Loucy (cell line): ENCODE data around the gene CLK4.

Experiments used
- EZH2phosphoT487 ChIP-seq: fragments of 200-600 bp; IDR thresholded peaks from 2 replicates; pipeline ENCODE4 v1.6.1; 2018; ENCODE audit warnings: antibody characterized with exemption, mild to moderate bottlenecking, moderate library complexity, borderline replicate concordance
- TF ChIP-seq, protein P1 (sequence below): fragments of 200-600 bp; sonication (generic); conservative IDR thresholded peaks from 2 replicates; pipeline ENCODE4 v1.5.1; 2014; ENCODE audit warnings: mild to moderate bottlenecking, antibody characterized with exemption, low read length

DNA sequence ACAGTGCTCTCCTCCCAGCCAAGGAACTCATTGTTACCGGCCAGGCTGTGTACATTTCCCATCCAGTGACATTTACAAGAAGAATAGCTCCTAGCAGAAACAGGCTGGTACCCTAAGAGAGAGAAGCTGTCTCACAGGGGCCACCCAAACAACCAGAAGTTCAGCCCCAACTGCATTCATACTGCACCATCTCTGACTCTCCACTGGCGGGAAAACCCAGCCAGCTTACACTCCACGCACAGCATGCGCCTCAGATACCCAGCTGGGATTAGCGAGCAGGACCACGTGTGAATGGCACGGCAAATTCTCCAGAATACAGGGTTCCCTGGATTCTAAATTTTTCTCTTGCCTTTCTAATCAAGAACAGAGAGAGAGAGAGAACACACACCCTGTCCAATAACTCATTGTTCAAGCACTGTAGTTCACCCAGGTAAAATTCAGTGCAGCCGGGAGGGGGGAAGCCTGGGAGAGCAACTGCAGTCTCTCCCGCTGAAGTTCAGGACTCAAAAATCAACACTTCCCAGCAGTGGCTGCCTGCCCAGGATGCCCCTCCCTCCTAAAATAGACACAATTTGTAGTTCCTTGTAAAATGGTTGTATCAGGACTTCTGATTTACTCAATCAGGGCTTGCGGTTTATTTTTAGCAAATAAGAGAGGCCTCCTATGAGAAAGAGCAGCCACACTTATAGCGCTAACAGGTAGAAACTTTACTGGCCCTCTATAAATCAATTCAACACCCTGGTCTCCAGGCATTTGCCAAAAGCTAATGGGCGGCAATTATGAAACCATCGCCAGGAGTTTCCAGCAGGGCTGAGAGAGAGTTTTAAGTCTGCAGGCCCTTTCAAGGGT is 38.9 kb downstream of the CLK4 start:
- TF ChIP-seq, protein P1, sequence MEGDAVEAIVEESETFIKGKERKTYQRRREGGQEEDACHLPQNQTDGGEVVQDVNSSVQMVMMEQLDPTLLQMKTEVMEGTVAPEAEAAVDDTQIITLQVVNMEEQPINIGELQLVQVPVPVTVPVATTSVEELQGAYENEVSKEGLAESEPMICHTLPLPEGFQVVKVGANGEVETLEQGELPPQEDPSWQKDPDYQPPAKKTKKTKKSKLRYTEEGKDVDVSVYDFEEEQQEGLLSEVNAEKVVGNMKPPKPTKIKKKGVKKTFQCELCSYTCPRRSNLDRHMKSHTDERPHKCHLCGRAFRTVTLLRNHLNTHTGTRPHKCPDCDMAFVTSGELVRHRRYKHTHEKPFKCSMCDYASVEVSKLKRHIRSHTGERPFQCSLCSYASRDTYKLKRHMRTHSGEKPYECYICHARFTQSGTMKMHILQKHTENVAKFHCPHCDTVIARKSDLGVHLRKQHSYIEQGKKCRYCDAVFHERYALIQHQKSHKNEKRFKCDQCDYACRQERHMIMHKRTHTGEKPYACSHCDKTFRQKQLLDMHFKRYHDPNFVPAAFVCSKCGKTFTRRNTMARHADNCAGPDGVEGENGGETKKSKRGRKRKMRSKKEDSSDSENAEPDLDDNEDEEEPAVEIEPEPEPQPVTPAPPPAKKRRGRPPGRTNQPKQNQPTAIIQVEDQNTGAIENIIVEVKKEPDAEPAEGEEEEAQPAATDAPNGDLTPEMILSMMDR, result no peak
- TF ChIP-seq EZH2phosphoT487, result no peak
